HG02642 (cell line): ENCODE results near the gene SLCO4A1.

Experiments
- ATAC-seq: cut with Tn5 transposase; IDR thresholded peaks from one replicate; pipeline ENCODE4 v1.9.1; 2021; ENCODE audit warnings: mild to moderate bottlenecking; ENCODE audit not compliant: unreplicated experiment, poor library complexity

Gene SLCO4A1, protein sequence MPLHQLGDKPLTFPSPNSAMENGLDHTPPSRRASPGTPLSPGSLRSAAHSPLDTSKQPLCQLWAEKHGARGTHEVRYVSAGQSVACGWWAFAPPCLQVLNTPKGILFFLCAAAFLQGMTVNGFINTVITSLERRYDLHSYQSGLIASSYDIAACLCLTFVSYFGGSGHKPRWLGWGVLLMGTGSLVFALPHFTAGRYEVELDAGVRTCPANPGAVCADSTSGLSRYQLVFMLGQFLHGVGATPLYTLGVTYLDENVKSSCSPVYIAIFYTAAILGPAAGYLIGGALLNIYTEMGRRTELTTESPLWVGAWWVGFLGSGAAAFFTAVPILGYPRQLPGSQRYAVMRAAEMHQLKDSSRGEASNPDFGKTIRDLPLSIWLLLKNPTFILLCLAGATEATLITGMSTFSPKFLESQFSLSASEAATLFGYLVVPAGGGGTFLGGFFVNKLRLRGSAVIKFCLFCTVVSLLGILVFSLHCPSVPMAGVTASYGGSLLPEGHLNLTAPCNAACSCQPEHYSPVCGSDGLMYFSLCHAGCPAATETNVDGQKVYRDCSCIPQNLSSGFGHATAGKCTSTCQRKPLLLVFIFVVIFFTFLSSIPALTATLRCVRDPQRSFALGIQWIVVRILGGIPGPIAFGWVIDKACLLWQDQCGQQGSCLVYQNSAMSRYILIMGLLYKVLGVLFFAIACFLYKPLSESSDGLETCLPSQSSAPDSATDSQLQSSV

DNA sequence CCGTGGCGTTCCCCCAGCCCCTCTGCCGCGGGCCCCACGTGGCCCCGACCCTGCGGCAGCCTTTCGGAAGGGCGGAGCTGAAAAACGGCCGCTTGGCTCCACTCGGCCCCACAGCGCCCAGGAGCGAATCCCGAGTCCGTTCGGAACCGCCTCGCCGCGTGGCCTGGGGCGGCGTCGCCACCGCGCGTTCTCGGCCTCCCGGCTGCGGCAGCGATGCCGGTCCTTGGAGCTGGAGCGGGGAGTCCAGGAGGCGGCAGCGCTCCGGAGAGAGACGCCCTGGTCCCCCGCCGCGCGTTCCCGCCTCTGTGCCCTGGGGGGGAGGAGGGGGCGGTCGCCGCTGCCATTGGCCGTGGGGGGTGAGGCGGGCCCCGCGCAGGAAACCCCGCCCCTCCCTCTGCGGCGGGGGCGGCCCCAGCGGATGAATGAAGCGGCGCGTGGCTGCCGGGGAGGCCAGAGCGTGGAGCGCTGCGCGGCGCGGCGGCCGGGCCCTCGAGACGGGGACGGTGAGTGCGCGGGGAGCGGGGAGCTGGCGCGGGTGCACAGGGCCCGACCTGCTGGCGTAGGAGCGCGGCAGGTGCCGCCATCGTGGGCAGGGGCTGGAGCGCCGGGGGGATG, at the start of gene SLCO4A1:
Gene SLCO4A1 (plus strand): TSS at position 453 of the 615 bp plus-strand sequence. CDS start 13,952 bp downstream, outside the sequence.
- peak; percentile 70 for ATAC-seq

- no peak for ATAC-seq
Measured at GRCh38 chr20:62592506-62593177, 49.7 kb upstream of the SLCO4A1 start.

GRCh38 chr20:62593616-62594015, 48.7 kb upstream of the SLCO4A1 start:
- ATAC-seq = no peak

- ATAC-seq = no peak
Measured at GRCh38 chr20:62595069-62595468, 47.2 kb upstream of the SLCO4A1 start.

GRCh38 chr20:62595491-62595890, 46.8 kb upstream of the SLCO4A1 start:
- ATAC-seq = no peak

- no peak for ATAC-seq
Measured at GRCh38 chr20:62596486-62596885, 45.8 kb upstream of the SLCO4A1 start.

DNA sequence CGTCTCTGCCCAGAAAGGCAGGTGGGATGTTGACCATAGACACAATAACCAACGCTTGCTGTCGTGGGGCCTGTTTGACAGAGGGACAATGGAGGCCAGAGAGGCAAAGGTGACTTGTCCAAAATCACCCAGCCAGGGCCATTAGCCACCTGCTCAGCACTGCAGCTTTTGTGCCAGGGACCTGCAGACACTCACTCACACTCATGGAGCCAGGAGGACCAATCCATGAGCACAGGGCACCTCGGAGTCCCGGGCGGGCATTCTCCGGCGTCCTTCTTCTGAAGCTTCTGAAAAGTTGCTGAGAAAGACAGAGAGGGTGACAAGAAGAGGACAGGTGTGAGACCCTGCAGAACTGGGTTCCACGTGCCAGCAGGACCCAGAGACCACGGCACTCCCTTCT, 45.4 kb upstream of the SLCO4A1 start:
- no peak for ATAC-seq

DNA sequence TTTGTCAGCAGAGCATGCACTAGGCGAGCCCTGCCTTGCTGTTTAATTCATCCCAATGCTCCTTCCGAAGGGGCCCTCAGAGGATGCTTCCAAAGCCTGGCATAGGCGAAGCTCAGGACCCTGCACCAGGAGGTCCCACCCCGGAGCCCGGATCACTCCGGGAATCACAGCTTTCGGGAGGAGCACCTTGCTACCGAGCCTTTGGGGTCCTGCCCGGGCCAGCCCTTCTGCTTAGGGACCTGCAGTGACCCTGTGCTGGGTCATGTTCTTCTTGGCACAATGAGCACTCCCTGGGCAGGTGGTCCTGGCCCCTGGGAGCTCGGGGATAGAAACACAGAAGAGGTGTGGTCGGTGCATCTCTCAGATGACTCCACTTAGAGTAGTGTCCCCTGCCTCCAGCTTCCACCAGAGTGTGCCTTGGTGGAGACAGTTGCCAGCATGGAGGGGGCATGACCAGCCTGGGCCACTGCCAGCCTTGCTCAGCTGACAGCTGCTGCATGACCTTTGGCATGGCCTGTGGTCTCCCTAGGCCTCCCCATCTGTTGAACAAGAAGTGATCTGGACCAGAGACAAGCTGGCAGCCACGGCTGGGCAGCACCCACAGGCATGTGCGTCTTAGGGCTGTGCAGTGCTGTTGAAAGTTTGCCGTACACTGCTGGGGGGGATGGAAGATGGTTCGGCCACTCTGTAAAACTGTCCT, 44.7 kb upstream of the SLCO4A1 start:
- no peak for ATAC-seq

- no peak for ATAC-seq
Measured at GRCh38 chr20:62598761-62599194, 43.5 kb upstream of the SLCO4A1 start.

DNA sequence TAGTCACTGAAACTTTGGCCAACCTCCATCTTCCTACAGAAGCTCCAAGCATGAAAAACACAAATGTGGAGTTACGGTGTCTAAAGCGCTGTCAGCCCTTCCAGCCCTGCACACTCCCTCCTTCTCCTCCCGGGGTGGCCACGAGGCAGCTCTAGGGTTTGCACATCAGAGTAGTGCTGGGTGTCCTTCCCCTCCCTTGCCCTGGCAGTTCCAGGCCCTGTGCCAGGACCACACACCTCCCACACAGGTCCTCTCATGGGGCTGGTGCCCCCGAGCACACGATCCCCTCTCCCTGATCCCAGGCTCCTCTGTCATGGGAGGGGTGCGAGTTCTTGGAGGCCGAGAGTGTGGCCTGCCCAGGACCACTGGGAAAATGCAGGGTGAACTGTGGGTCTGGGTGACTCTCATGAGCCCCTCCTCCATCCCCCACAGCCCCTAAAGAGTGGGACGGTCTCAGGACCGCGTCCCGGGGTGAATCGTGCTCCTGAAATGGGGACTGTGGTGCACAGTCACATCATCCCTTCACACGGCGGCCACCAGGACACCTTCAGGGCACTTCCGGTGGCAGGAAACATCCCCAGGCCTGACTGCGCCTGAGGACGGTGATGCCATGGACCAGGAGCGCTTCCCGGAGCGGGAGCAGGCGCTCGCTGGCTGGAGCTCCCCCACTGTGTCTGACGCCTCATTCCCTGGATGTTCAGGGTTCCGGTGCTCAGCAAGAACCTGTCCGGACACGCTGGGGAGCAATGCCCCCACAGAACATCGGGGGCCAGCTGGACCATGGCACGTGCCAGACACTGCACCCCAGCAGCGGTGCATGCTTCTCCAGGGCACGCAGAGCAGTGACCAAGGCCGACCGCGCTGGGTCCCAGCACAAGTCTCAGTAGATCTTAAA, 42.8 kb upstream of the SLCO4A1 start:
- ATAC-seq = no peak

- no peak for ATAC-seq
Measured at GRCh38 chr20:62601172-62601571, 41.1 kb upstream of the SLCO4A1 start.

GRCh38 chr20:62601714-62602113, 40.6 kb upstream of the SLCO4A1 start:
- no peak for ATAC-seq

DNA sequence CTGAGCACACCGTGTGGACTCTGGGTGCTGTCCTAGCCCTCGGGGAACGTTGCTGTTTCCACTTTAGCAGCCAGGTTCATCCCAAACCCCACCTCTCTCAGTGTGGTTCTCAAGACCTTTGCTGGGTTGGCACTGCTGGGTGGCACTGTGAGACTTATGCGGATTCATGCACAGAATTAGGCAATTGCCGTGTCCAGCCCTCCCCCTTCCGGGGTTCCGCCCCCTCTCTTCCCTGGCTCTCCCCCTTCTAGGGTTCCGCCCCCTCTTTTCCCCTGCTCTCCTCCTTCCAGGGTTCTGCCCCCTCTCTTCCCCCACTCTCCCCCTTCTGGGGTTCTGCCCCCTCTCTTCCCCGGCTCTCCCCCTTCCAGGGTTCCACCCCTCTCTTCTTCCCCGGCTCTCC, 39.8 kb upstream of the SLCO4A1 start:
- ATAC-seq = no peak

DNA sequence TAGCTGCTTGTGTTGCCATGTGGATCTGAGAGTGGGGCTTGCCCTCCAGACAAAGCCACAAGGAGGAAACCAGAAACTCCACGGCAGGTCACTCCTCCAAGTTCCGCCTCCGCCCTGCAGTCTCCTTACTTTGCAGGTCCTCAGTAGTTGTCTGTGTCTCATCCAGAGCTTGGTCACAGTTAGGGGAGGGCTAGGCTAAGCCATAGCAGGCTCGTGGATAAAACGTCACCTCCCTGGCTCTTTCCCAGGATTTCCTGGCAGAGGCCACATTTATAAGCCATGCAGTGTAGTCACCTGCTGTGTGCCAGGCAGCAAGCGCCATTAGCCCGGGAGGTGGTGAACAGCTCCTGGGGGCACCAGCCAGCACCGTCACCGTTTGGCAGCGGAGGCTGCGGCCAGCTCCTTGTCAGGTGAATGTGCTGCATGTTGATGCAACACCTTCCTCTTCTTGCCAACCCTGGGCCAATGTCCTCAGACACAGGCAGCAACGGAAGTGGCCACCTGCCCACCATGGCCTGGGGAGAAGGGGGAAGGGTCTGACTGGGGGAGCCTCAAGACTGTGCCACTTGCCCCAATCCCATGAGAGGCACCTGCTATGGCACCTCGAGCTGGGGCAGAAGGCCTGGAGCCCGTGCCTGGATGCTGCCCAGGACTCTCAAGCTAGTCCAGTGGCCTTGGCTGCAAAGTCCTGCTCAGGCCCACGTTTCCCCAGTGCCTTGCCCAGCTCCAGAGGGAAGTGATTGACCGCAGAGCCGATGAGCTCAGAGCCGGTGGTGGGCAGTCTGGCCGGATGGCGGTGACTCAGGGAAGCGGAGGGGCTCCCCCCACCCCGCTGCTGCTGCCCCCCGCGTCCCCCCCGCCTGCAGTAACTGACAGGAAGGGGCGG, 39.0 kb upstream of the SLCO4A1 start:
- ATAC-seq = no peak

DNA sequence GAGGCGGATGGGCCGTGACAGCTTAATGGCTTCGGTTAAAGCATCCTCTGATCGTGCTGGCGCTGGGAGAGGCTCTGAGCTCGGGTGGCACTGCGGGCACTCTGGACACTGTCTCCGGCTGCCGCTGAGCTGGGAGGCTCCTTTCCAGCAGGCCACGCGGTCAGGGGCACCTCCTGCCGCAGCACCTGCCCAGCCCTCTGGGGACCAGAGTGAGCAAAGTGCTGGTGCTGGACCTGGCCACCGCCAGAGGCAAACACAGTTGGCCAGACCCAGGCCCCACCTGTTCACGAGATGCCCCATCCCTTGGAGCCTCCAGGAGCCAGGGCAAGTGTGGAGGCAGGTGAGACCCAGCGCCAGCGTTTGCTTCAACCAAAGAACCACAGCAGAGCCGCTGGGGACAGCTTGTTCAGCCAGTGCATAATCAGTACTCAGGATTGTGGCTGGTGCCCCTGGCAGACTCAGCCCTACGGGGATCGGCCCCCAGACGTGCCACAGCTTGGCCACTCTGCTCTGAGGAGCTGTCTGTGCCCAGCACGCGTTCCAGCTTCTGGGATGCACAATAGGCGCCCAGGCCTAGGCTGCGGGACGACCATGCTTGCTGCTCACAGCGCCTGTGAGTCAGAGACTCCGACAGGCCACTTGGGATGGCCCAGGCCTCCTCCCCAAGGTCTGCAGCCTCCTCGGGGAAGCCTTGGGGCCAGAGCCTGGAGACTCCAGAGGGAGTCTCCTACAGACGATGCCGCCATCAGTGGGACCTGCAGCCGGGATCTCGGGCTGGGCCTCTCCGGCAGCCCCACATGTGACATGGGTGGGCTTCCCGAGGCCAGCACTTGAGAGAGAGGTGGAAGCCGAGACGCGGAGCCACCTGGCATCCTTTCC, 38.2 kb upstream of the SLCO4A1 start:
- no peak for ATAC-seq

DNA sequence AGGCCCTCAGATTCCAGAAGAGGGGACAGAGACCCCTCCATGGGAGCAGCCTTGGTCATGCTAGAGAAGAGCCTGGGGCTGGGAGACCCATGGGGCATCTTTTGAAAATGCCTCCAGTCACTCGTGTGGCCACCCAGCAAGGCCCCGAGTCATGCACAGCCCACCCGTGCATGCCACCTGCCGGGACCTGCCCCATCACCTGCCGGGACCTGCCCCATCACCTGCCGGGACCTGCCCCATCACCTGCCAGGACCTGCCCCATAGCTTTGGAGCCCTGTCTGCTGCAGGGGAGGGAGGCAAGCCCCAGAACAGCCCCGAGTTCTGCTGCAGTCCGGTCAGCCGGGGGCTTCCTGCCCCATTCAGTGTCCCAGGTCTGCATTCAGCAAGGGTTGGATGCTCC, 37.5 kb upstream of the SLCO4A1 start:
- ATAC-seq = no peak

- no peak for ATAC-seq
Measured at GRCh38 chr20:62605236-62605943, 36.9 kb upstream of the SLCO4A1 start.
